GM19035 (cell line): Measurements from ENCODE around the gene RGS19.

Source experiments
- ATAC-seq: cut with Tn5 transposase; IDR thresholded peaks from one replicate; pipeline ENCODE4 v1.9.1; 2021; ENCODE audit not compliant: unreplicated experiment

The RGS19 gene

GRCh38 chr20:64108731-64109681, 29.7 kb upstream of the RGS19 start:
- no peak for ATAC-seq

DNA sequence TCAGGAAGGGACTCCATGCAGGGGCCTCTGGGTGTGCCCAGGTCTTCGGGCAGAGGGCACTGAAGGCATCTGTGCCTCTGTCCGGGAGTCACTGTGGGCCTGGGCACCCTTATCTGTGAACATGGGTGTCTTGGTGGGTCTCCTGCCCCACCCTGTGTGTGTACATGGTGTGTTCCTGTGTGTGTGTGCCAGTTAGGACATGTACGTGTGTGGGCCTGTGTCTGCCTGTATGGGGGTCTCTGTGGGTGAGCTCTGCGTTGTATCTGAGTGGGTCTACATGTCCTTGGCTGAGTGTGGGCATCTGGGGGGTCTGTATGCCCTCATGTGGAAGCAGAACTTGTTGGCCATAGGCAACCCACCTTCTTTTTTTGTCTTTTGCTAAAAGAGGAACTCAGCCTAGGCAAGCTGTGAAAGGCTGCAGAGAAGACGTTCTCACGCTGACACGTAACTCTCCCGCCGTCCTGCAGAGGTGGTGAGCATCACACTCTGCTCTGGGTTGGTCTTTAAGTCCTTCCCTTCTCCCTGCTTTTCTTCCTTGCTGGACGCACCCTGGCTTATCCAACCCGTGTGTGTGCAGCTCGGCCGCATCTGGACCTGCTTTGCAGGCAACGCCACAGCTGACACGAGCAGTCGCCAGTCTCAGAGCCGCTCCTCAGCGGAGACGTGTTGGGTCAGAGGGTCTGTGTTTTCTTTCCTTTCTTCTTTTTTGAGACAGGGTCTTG, 28.6 kb upstream of the RGS19 start:
- no peak for ATAC-seq

GRCh38 chr20:64106981-64107735, 27.8 kb upstream of the RGS19 start, which contains the start of gene NPBWR2:
NPBWR2 (minus strand) TSS chr20:64107565; CDS start chr20:64106831, 734 bp downstream.
- no peak for ATAC-seq

- ATAC-seq: no peak
These were observed 27.2 kb upstream of the RGS19 start for GRCh38 chr20:64106435-64106961.

- ATAC-seq: no peak
These were observed 26.6 kb upstream of the RGS19 start for GRCh38 chr20:64105846-64106434.

DNA sequence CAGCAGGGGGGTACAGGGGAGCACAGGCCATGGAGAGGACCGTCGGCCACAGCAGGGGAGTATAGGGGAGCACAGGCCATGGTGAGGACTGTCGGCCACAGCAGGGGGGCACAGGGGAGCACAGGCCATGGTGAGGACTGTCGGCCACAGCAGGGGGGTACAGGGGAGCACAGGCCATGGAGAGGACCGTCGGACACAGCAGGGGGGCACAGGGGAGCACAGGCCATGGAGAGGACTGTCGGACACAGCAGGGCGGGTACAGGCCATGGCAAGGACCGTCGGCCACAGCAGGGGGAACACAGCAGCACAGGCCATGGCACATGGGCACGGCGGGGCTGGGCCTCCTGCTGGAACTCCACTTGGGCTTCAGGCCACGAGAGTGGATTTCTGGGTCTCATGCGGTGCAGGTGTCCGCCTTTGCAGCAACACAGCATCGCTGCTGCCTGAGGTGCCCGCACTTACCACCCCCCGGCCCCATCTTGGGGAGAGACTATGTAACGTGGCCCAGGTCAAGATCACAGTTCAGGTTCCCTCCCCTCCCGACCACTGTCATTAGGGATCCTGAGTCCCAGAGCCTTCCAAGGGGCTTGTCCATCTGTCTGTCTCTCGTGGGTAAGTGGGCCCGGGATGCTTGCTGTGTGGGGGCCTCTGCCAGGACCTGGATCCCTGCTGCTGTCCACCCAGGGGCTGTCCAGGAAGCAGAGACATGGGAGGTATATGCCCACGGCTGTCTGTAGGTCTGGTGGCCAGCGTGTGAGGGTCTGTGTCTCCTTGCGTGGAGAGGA, 25.5 kb upstream of the RGS19 start:
- no peak for ATAC-seq

DNA sequence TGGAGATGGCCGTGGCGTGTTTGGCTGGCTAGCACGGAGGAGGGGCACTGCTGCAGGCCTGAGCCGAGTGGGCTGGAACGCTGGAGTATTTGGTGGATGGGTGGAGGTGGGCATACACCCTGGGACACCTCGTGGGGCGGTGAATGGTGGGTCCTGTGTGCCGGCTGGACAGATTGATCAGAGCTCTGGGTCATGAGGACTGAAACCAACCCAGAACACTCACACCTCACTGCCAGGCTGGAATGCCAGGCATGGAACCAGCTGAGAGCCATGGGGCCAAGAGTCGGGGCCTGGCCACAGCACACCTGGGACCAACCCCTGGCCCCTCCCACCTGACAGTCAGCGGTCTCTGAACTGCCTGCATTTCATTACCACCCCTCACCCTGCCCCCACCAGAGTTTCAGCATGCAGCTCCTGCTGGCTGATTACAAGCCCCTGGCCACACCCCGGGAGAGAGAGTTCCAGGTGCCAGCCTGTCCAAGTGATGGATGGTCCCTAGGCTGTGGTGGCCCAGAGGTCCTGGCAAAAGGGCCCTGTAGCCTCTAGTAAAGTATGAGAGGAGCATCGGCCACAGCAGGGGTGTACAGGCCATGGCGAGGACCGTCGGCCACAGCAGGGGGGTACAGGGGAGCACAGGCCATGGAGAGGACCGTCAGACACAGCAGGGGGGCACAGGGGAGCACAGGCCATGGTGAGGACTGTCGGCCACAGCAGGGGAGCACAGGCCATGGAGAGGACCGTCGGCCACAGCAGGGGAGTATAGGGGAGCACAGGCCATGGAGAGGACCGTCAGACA, 24.8 kb upstream of the RGS19 start:
- no peak for ATAC-seq

DNA sequence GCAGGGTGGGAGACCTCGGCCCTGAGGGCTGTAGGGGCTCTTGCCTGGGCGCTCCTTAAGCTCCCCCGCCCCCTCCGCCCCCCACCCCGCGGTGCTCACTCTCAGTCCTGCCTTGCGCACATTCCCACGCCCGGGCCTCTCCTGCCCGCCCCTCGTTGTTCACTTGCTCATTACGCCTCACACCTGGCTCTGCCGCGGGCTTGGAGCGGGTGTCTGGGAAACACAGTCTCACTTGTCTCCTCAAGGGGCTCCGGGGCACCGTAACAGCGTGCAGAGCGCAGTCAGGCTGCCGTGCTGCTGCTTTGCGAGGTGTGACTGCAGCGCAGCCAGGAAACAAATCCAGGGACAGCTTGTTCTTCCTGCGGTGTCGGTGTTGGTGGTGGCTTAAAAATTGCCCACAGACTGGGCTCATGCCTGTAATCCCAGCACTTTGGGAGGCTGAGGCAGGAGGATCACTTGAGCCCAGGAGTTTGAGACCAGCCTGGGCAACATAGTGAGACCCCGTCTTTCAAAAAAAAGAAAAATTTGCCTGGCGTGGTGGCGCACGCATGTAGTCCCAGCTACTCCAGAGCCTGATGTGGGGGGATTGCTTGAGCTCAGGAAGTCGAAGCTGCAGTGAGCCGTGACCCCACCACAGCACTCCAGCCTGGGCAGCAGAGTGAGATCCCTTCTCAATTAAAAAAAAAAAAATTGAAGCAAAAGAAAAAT, 23.5 kb upstream of the RGS19 start:
- ATAC-seq: no peak

DNA sequence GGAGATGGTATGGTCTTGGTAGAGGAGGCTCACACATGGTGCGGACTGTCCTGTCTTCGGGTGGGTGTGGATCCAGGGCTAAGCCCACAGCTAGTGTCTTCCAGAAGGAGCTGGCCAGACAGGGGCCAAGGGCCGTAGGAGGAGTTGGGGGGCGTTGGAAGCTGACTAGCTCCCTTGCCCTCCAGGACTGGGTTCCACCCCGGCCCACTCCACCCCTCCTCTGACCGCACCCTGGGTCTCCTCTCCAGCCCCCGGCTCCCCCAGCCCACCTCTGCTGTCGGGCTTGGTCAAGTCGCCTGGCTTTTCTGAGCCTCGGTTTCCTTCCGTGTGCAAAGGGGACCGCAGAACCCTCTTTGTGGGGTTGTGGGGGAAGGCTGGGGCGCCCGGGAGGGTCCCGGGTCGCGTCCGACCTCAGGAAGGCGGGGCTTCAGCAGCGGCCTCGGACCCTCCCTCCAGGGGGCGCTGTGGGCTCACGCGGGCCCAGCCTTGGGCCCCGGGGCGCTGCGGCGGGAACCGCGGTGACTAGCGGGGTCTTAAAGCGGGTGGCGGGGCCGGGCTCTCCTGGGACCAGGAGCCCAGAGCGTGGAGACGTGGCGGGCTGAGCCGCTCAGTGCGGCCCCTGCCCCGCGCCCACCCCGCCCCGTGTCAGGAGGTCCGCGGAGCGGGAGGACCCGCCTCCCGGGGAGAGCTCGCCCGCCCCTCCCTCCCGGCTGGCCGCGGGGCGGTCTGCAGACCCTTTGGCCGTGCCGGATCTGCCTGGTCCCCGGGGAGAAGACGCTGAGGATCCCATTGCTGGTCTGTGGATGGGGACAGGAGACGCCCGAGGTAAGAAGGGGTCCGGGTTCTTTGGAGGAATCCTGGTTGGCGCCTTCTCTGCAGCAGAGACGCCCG, 22.7 kb upstream of the RGS19 start:
- ATAC-seq: no peak

DNA sequence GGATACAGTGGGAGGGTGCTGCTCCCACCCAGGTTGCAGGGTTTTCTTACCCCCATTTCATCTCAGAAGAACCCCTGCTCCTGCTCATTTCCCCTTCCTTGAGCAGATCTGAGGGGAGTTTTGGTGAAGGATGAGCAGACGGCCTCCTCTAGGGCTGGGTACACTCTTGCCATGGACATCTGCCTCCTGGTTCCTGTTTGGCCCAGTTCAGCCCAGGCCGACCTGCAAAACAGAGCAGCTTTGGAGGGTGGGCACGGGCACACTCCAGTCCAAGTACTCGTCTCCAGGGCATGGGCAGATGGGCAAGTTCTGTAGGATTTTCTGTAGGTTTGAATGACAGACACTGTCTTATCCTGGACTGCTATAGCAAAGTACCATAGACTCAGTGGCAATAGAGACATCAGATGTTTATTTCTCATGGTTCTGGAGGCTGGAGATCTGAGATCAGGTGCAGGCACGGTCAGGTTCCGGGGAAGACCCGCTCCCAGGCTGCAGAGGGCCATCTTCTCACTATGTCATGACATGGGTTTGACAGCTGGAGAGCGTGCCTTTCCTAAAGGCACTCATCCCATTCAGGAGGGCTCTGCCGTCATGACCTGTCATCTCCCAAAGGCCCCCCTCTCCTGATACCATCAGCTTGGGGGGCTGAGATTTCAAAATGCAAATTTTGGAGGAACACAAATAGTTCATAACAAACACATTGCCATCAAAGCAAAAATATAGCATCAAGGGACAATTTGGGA, 21.8 kb upstream of the RGS19 start:
- ATAC-seq: no peak

GRCh38 chr20:64100566-64100888, 21.2 kb upstream of the RGS19 start:
- ATAC-seq: no peak

DNA sequence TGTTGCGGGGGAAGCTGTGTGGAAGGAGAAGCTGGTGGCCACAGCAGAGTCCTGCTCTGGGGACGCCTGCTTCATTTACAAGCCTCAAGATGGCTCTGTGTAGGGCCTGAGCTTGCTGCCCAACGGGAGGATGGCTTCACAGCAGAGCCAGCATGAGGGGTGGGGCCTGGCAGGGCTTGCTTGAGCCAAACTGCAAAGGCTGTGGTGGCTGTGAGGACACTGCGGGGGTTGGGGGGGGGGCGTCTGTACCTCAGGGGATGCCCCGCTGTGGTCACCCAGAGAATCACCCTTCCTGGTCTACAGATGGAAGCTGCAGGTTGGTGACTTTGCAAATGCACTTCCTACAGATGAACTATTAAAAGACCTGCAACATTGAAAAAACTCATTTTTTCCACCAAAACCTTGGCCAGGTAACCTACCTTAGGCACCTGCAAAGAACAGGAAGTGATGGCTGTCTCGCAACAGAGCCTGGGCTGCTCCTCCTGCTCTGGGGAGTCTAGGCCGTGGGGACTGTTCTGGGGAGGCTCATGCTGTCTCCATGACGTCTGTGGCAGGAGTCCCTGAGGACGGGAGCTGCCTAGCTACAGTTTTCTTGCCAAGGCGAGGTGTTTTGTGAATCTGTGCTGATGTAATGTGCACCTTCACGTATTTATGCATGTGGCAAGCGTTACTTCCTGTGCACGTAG, 20.7 kb upstream of the RGS19 start:
- no peak for ATAC-seq

GRCh38 chr20:64099086-64099786, 19.9 kb upstream of the RGS19 start:
- no peak for ATAC-seq

DNA sequence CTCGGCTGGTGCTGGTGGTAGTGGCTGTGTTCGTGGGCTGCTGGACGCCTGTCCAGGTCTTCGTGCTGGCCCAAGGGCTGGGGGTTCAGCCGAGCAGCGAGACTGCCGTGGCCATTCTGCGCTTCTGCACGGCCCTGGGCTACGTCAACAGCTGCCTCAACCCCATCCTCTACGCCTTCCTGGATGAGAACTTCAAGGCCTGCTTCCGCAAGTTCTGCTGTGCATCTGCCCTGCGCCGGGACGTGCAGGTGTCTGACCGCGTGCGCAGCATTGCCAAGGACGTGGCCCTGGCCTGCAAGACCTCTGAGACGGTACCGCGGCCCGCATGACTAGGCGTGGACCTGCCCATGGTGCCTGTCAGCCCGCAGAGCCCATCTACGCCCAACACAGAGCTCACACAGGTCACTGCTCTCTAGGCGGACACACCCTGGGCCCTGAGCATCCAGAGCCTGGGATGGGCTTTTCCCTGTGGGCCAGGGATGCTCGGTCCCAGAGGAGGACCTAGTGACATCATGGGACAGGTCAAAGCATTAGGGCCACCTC, 19.2 kb upstream of the RGS19 start:
- ATAC-seq: no peak

DNA sequence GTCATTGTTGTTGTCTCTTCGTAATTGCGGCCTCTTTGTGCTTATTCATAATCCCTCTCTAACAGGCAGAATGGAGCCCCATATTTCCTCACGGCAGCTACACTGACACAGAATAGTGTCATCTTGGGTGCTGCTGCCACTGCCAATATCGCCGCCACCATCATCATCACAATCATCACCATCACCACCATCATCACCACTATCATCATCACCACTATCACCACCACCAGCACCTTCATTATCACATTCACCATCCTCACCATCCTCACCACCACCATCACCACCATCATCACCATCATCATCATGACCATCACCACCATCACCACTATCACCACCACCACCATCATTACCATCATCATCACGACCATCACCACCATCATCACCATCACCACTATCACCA, 17.2 kb upstream of the RGS19 start:
- ATAC-seq: no peak

- no peak for ATAC-seq
These were observed 16.6 kb upstream of the RGS19 start for GRCh38 chr20:64095927-64096326.
